ENCODE measurements around the gene NANOS2. TPM values are rescaled to one million over a fixed set of nuclear protein-coding genes. Genes with fewer than 3 reads are reported as not detected.

The NANOS2 gene
- total RNA-seq, 1 donor, result not detected

DNA sequence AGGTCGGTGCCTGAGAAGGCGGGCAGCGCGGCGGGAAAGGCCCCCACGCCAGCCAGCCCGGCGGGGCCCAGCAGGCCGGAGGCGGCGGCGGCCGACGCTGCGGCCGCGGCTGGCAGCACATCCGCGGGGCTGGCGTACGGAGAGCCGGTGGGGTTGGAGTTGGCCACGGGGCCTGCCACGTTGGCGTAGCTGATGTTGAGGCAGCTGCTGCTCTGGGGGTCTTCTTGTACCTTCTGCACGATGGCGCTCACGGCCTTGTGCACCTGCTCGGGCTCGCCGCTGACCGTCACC, 25.9 kb upstream of the NANOS2 start:
- no peak overlapping the region for H3K4me3 ChIP-seq (ENCODE audit: insufficient read depth, low read length)
- peaks cover 27% of the 10 kb centered on the region for H3K27me3 ChIP-seq (ENCODE audit: insufficient read depth, low read length)
- H3K79me2 ChIP-seq (ENCODE audit: insufficient read depth, low read length), result no peaks in the 10 kb centered on the region
- no peak overlapping the region for H3K27ac ChIP-seq (ENCODE audit: low read depth, low read length)
- no peaks in the 10 kb centered on the region for H3K4me1 ChIP-seq (ENCODE audit: insufficient read depth, low read length)
- no peak for TF ChIP-seq CTCF (IDR thresholded peaks at IDR 0.05; ENCODE audit: extremely low read depth, low read depth, low read length)
- H3K9me3 ChIP-seq (ENCODE audit: low read depth, low read length), result no peaks in the 10 kb centered on the region
- DNase-seq (ENCODE audit: insufficient read length, low spot score, missing footprints), result no peak
- H2AFZ ChIP-seq (ENCODE audit: low read length), result peak overlapping the region; percentile 51
- no peak overlapping the region for H3K4me2 ChIP-seq (ENCODE audit: insufficient read depth, low read length)
- H3K36me3 ChIP-seq (ENCODE audit: insufficient read depth, low read length), result no peaks in the 10 kb centered on the region
- no peaks in the 10 kb centered on the region for H4K20me1 ChIP-seq (ENCODE audit: insufficient read depth, low read length)

GRCh38 chr19:45939792-45940514, 25.4 kb upstream of the NANOS2 start:
- Histone ChIP-seq H3K36me3 (ENCODE audit: insufficient read depth, low read length) (no peaks in the 10 kb centered on the region), H3K9me3 (ENCODE audit: low read depth, low read length) (no peaks in the 10 kb centered on the region), H2AFZ (ENCODE audit: low read length) (peak overlapping the region; percentile 51), H3K4me1 (ENCODE audit: insufficient read depth, low read length) (no peaks in the 10 kb centered on the region), H3K27me3 (ENCODE audit: insufficient read depth, low read length) (peaks cover 31% of the 10 kb centered on the region), H3K27ac (ENCODE audit: low read depth, low read length) (no peak overlapping the region), H3K4me2 (ENCODE audit: insufficient read depth, low read length) (no peak overlapping the region), H3K4me3 (ENCODE audit: insufficient read depth, low read length) (no peak overlapping the region), H3K79me2 (ENCODE audit: insufficient read depth, low read length) (no peaks in the 10 kb centered on the region), H4K20me1 (ENCODE audit: insufficient read depth, low read length) (no peaks in the 10 kb centered on the region)
- no peak for TF ChIP-seq CTCF (IDR thresholded peaks at IDR 0.05; ENCODE audit: extremely low read depth, low read depth, low read length)
- peak; percentile 86 for DNase-seq (ENCODE audit: insufficient read length, low spot score, missing footprints)

DNA sequence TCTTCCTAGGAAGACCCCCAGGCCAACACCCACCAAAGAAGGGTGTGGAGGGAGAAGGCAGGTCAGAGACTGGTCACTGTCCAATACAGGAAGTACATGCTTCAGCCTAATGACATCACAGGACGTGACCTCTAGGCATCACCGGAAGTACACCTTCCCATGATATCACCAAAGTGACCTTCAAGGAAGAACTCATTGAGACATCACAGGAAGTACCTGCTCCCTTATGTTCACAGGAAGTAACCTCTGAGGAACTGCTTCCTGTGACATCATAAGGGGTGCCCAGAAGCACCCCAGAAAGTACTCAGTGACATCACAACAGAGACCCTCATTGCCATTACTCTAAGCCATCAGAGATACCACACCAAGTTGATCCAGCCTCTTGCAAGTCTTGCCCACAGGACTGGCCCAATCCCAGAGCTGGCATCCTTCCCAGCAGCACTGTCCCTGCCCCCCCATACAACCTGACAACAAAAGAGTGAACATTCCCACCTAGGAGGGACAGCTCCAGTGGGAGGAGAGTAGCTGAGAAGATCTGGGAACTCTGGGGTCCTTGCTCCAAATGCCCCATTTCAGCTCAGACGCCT, 24.2 kb upstream of the NANOS2 start:
- Histone ChIP-seq H3K36me3 (ENCODE audit: insufficient read depth, low read length) (no peaks in the 10 kb centered on the region), H3K79me2 (ENCODE audit: insufficient read depth, low read length) (no peaks in the 10 kb centered on the region), H3K4me2 (ENCODE audit: insufficient read depth, low read length) (no peak overlapping the region), H3K27me3 (ENCODE audit: insufficient read depth, low read length) (peaks cover 31% of the 10 kb centered on the region), H3K27ac (ENCODE audit: low read depth, low read length) (no peak overlapping the region), H3K4me1 (ENCODE audit: insufficient read depth, low read length) (no peaks in the 10 kb centered on the region), H3K4me3 (ENCODE audit: insufficient read depth, low read length) (no peak overlapping the region), H3K9me3 (ENCODE audit: low read depth, low read length) (no peaks in the 10 kb centered on the region), H4K20me1 (ENCODE audit: insufficient read depth, low read length) (no peaks in the 10 kb centered on the region), H2AFZ (ENCODE audit: low read length) (no peak overlapping the region)
- no peak for TF ChIP-seq CTCF (IDR thresholded peaks at IDR 0.05; ENCODE audit: extremely low read depth, low read depth, low read length)
- DNase-seq (ENCODE audit: insufficient read length, low spot score, missing footprints), result peak; percentile 39

GRCh38 chr19:45935267-45935666, 20.7 kb upstream of the NANOS2 start:
- Histone ChIP-seq H4K20me1 (ENCODE audit: insufficient read depth, low read length) (no peaks in the 10 kb centered on the region), H3K4me3 (ENCODE audit: insufficient read depth, low read length) (no peak overlapping the region), H2AFZ (ENCODE audit: low read length) (no peak overlapping the region)

More at GRCh38 chr19:45935267-45935666, 20.7 kb upstream of the NANOS2 start:
- Histone ChIP-seq H3K27me3 (ENCODE audit: insufficient read depth, low read length) (peaks cover 24% of the 10 kb centered on the region), H3K27ac (ENCODE audit: low read depth, low read length) (no peak overlapping the region), H3K4me1 (ENCODE audit: insufficient read depth, low read length) (no peaks in the 10 kb centered on the region), H3K36me3 (ENCODE audit: insufficient read depth, low read length) (no peaks in the 10 kb centered on the region), H3K9me3 (ENCODE audit: low read depth, low read length) (no peaks in the 10 kb centered on the region), H3K79me2 (ENCODE audit: insufficient read depth, low read length) (no peaks in the 10 kb centered on the region), H3K4me2 (ENCODE audit: insufficient read depth, low read length) (no peak overlapping the region)
- DNase-seq (ENCODE audit: insufficient read length, low spot score, missing footprints), result no peak
- no peak for TF ChIP-seq CTCF (IDR thresholded peaks at IDR 0.05; ENCODE audit: extremely low read depth, low read depth, low read length)

Measured in osteoblast (primary cell).